GM12891 (cell line): Measurements from ENCODE around the gene LIPH.
"Not testable (repeated sequence)": the region's sequence is repeated elsewhere in the genome, so short reads cannot be mapped to it uniquely, and the experiment has no call there.

ENCODE experiments used
- DNase-seq: peaks from one replicate; pipeline ENCODE4 v3.0.0; 2011; ENCODE audit warnings: low spot score; ENCODE audit not compliant: insufficient read length
- FAIRE-seq: peaks from 2 replicates; lab custom pipeline; 2011; peaks lifted over from hg19 to GRCh38; lab: Jason Lieb, UNC
- PAX5 ChIP-seq: IDR thresholded peaks from 2 replicates; pipeline ENCODE4 v1.6.1; 2011; ENCODE audit warnings: low read length, moderate library complexity, mild to moderate bottlenecking; ENCODE audit not compliant: insufficient read depth, severe bottlenecking
- POLR2A ChIP-seq: IDR thresholded peaks from 2 replicates; pipeline ENCODE4 v1.6.1; 2011; ENCODE audit warnings: low read depth, low read length, control low read depth
- POLR2AphosphoS5 ChIP-seq: IDR thresholded peaks from 2 replicates; pipeline ENCODE4 v1.6.1; 2011; ENCODE audit warnings: low read depth, low read length, control low read depth
- POU2F2 ChIP-seq: IDR thresholded peaks from 2 replicates; pipeline ENCODE4 v1.6.1; 2011; ENCODE audit warnings: low read depth, mild to moderate bottlenecking, control low read depth, low read length, moderate library complexity
- SPI1 ChIP-seq: IDR thresholded peaks from 2 replicates; pipeline ENCODE4 v1.6.1; 2011; ENCODE audit warnings: low read depth, low read length, control low read depth
- TAF1 ChIP-seq: IDR thresholded peaks from 2 replicates; pipeline ENCODE4 v1.6.1; 2011; ENCODE audit warnings: low read depth, low read length, control low read depth

LIPH gene

GRCh38 chr3:185572183-185572582, 19.8 kb upstream of the LIPH start:
- DNase-seq (no peak), FAIRE-seq (no peak)
- no peak for TF ChIP-seq PAX5
- no peak for TF ChIP-seq POU2F2
- no peak for TF ChIP-seq POLR2AphosphoS5
- no peak for TF ChIP-seq POLR2A
- TF ChIP-seq SPI1, result no peak
- no peak for TF ChIP-seq TAF1

GRCh38 chr3:185561958-185562357, 9.6 kb upstream of the LIPH start:
- no peak for FAIRE-seq
- TF ChIP-seq POU2F2 (no peak), PAX5 (no peak), TAF1 (no peak), POLR2AphosphoS5 (no peak), SPI1 (no peak), POLR2A (no peak)
- no peak for DNase-seq

GRCh38 chr3:185561374-185561943, 9.1 kb upstream of the LIPH start:
- FAIRE-seq (no peak), DNase-seq (no peak)
- TF ChIP-seq POLR2AphosphoS5, result no peak
- TF ChIP-seq SPI1, result no peak
- no peak for TF ChIP-seq POU2F2
- TF ChIP-seq TAF1, result no peak
- no peak for TF ChIP-seq POLR2A
- no peak for TF ChIP-seq PAX5

DNA sequence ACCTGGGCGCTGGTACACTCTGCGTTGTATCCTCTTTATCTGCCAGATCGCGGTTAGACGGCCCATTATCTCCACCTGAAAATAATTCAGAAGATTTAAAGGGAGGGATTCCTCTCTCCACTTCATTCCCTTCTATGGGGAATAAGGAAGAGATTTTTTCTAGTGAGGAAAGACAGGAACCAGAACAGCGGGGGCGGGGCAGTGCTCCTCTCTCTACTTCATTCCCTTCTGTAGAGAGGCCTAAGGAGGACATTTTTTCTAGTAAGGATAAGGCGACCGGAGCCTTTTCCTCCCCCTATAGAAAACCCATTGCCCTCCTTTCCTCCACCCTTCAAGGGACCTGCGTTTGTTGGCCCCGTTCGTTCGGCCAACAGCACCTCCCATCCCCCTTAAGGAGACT, 8.3 kb upstream of the LIPH start:
- TF ChIP-seq PAX5 (no peak), POLR2AphosphoS5 (no peak), SPI1 (no peak), TAF1 (no peak), POU2F2 (no peak), POLR2A (no peak)
- FAIRE-seq (no peak), DNase-seq (no peak)

DNA sequence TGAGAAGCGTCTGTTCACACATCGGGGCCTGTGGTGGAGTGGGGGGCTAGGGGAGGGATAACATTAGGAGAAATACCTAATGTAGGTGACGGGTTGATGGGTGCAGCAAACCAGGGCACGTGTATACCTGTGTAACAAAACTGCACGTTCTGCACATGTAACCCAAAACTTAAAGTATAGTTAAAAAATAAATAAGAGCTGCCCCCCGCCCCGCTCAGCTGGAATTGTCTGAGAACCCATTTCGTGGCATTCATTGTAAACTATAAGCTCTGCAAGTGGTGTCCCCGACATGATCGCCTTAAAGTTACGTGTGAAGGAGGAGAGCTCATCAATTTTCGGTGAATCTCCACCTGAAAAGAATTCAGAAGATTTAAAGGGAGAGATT, 7.3 kb upstream of the LIPH start:
- no peak for TF ChIP-seq POLR2AphosphoS5
- no peak for TF ChIP-seq POLR2A
- no peak for TF ChIP-seq PAX5
- no peak for TF ChIP-seq SPI1
- no peak for TF ChIP-seq TAF1
- TF ChIP-seq POU2F2, result no peak
- DNase-seq (no peak), FAIRE-seq (no peak)

DNA sequence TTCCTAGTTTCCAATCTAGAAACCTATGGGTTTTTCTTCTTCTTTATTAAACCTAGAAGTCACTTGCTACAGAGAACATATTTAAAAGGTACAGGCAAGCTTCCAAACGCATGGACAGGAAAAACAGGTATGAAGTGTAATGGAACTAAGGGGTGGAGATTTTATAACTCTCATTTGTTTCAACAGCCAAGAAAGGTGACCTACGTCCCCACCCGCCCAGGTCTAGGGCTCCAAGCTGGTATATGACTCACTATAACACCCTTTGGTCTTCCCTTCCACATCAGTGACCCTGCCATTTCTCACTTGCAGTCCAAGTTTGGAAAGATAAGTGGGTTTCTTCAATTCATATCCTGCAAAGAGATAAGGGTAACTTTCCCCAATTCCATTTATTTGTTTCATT, 6.0 kb upstream of the LIPH start:
- DNase-seq, result no peak
- TF ChIP-seq POLR2AphosphoS5, result no peak
- TF ChIP-seq POLR2A, result no peak
- TF ChIP-seq POU2F2, result no peak
- no peak for TF ChIP-seq PAX5
- TF ChIP-seq TAF1, result no peak
- TF ChIP-seq SPI1, result no peak
- FAIRE-seq, result no peak

DNA sequence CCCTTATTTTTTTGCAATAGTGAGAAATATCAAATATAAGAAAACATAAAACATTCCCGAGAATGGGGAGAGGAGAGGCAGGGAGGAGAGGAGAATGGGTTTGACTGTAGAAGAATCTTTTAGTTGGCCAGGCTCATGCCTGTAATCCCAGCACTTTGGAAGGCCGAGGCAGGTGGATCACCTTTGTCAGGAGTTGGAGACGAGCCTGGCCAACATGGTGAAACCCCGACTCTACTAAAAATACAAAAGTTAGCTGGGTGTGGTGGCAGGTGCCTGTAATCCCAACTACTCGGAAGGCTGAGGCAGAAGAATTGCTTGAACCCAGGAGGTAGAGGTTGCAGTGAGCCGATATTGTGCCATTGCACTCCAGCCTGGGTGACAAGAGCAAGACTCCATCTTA, 4.3 kb upstream of the LIPH start:
- FAIRE-seq, DNase-seq: not testable (repeated sequence)

DNA sequence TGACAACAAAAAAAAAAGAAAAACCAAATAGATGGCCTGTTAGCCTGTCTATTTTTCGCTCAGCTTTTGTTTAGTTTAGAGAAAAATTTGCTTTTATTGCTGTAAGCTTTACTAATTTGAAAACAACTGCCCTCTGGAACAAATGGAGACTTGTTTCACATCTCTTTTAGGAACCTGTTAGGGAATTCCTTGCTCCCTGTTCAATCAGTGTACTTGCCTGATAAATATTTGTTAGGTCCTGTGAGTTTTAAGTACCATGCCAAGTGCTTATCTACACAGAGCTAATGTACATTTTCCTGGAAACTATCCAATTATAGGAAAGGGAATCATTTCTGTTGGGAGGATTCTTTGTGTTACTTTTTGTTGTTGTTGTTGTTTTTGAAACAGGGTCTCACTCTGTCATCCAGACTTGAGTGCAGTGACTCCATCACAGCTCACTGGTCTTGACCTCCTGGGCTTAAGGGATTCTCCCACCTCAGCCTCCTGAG, 3.5 kb upstream of the LIPH start:
- TF ChIP-seq POLR2A (no peak), PAX5 (no peak), TAF1 (no peak), SPI1 (no peak), POU2F2 (no peak)
- no peak for DNase-seq
- FAIRE-seq, result no peak

GRCh38 chr3:185555101-185555501, 2.7 kb upstream of the LIPH start:
- FAIRE-seq (no peak), DNase-seq (no peak)
- TF ChIP-seq POLR2A (no peak), SPI1 (no peak), POLR2AphosphoS5 (no peak), TAF1 (no peak)

- TF ChIP-seq PAX5, result no peak
- TF ChIP-seq POLR2A, result no peak
- TF ChIP-seq TAF1, result no peak
- no peak for TF ChIP-seq POLR2AphosphoS5
- no peak for TF ChIP-seq SPI1
- no peak for TF ChIP-seq POU2F2
- no peak for FAIRE-seq
- no peak for DNase-seq
Measured at GRCh38 chr3:185549651-185550111, 2.7 kb downstream of the LIPH start.

DNA sequence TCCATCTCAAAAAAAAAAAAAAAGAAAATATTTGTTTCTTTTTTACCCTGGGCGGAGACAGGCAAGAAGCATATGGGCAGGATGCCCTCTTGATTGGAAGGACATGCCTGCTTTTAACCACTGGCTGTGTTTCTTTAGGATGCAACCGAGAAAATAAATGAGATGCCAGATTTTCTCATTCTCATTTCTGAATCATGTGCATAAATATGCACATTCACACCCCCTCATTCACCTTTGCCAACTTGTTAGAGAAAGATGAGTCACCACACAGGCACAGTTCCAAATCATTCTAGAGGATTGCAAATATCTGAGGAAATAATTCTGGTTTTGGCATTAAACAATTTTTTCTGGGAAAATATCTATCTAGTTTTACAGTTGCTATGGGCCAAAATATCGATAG, 3.3 kb downstream of the LIPH start:
- FAIRE-seq (no peak), DNase-seq (no peak)
- TF ChIP-seq POLR2AphosphoS5 (no peak), POLR2A (no peak), POU2F2 (no peak), SPI1 (no peak), TAF1 (no peak), PAX5 (no peak)
